Activated naive CD4-positive, alpha-beta T cell treated with anti-CD3 and anti-CD28 coated beads for 36 hours (primary cell): Measurements from ENCODE around the gene TTC14. TPM values are rescaled to one million over a fixed set of nuclear protein-coding genes. Genes with fewer than 3 reads are reported as not detected.
"Not testable (repeated sequence)": the region's sequence is repeated elsewhere in the genome, so short reads cannot be mapped to it uniquely, and the experiment has no call there.

Experiments
- CTCF ChIA-PET: fragments of 350-600 bp; sonication (Branson Sonifier 250); formaldehyde crosslinking; loops from one replicate; lab custom pipeline; 2021; ENCODE audit warnings: antibody characterized with exemption; lab: Charles Lee
- DNase-seq: peaks from one replicate; pipeline ENCODE4 v3.0.0-alpha.2; 2020
- H3K27ac Mint-ChIP-seq: one replicate; pipeline ENCODE4 v1.8.0; 2021; ENCODE audit warnings: mild to moderate bottlenecking, mixed read lengths
- H3K27me3 Mint-ChIP-seq: one replicate; pipeline ENCODE4 v1.8.0; 2021; ENCODE audit warnings: low read depth, mixed read lengths
- H3K36me3 Mint-ChIP-seq: one replicate; pipeline ENCODE4 v1.8.0; 2021; ENCODE audit warnings: low read depth, mixed read lengths
- H3K4me1 Mint-ChIP-seq: one replicate; pipeline ENCODE4 v1.8.0; 2021; ENCODE audit warnings: low read depth, mixed read lengths
- H3K4me3 Mint-ChIP-seq: one replicate; pipeline ENCODE4 v1.8.0; 2021; ENCODE audit warnings: mild to moderate bottlenecking, moderate library complexity, mixed read lengths
- H3K9me3 Mint-ChIP-seq: one replicate; pipeline ENCODE4 v1.8.0; 2021; ENCODE audit warnings: mixed read lengths
- intact Hi-C: fragments of 100-400 bp; cut with micrococcal nuclease; formaldehyde crosslinking; loops from one replicate; pipeline ENCODE4 v1.15.1; 2023
- total RNA-seq, 2 experiments: library from RNA; stranded (reverse); gene quantifications; one replicate each; pipeline ENCODE4 v1.2.3, GENCODE V29; 2021

Gene TTC14, protein sequence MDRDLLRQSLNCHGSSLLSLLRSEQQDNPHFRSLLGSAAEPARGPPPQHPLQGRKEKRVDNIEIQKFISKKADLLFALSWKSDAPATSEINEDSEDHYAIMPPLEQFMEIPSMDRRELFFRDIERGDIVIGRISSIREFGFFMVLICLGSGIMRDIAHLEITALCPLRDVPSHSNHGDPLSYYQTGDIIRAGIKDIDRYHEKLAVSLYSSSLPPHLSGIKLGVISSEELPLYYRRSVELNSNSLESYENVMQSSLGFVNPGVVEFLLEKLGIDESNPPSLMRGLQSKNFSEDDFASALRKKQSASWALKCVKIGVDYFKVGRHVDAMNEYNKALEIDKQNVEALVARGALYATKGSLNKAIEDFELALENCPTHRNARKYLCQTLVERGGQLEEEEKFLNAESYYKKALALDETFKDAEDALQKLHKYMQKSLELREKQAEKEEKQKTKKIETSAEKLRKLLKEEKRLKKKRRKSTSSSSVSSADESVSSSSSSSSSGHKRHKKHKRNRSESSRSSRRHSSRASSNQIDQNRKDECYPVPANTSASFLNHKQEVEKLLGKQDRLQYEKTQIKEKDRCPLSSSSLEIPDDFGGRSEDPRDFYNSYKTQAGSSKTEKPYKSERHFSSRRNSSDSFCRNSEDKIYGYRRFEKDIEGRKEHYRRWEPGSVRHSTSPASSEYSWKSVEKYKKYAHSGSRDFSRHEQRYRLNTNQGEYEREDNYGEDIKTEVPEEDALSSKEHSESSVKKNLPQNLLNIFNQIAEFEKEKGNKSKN
- total RNA-seq: 10 to 100 TPM; 51.7 to 52.4 TPM

GRCh38 chr3:180601688-180602666, at the start of gene TTC14:
Gene TTC14 (plus strand): TSS chr3:180602163. CDS start chr3:180602262, 99 bp downstream.
- peaks cover 15% of the 10 kb centered on the region for H3K4me1 Mint-ChIP-seq
- H3K36me3 Mint-ChIP-seq: peaks cover 22% of the 10 kb centered on the region
- H3K9me3 Mint-ChIP-seq: no peaks in the 10 kb centered on the region
- H3K27ac Mint-ChIP-seq: peak within 1 kb of the TSS; percentile 91
- intact Hi-C loops: loop anchor here (1.0 to 10.0 kb wide), 13 partner anchors 22 to 1455 kb away; partner anchors contain the start of genes ACTL6A, CCDC39, DNAJC19 and FXR1
- H3K4me3 Mint-ChIP-seq: peak within 1 kb of the TSS; percentile 94
- peak; percentile 96 for DNase-seq
- CTCF ChIA-PET: interaction anchor here (0.6 kb wide), 2 partner anchors 18 to 62 kb away, joined by 3 to 4 read pairs; no protein-coding TSS in a partner anchor
- peaks cover 11% of the 10 kb centered on the region for H3K27me3 Mint-ChIP-seq

GRCh38 chr3:180563406-180563805, 38.6 kb upstream of the TTC14 start:
- Mint-ChIP-seq H3K9me3 (peaks cover 8% of the 10 kb centered on the region), H3K4me1 (no peaks in the 10 kb centered on the region), H3K27me3 (peaks cover 1% of the 10 kb centered on the region), H3K27ac (no peak overlapping the region), H3K36me3 (no peaks in the 10 kb centered on the region), H3K4me3 (no peak overlapping the region)
- DNase-seq: no peak
- CTCF ChIA-PET: interaction anchor here (0.6 kb wide), 1 partner anchor 107 kb away, joined by 4 read pairs; no protein-coding TSS in a partner anchor
- intact Hi-C loops: no loop called here

DNA sequence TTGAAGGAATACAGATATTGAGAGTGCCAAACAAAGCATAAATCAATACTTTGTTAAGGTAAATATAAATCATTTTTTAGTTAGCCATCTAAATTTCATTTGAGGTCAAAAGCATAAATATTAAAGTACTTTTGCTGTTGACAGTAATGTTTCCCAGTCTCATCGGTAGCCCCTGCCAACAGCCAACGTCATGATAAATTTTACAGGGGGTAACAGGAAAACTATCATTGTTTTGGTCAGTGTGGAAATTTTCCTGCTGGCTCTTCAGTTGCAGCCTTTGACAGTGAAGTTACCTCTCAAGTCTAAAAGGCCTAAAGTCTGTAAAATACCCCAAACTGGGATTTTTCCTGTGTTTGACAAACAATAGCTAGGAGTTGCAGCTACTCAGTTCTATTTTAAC, 37.3 kb upstream of the TTC14 start:
- Mint-ChIP-seq H3K9me3 (peaks cover 2% of the 10 kb centered on the region), H3K4me3 (no peak overlapping the region), H3K27me3 (peaks cover 1% of the 10 kb centered on the region), H3K27ac (no peak overlapping the region), H3K36me3 (no peaks in the 10 kb centered on the region), H3K4me1 (no peaks in the 10 kb centered on the region)
- DNase-seq: no peak
- CTCF ChIA-PET: no interaction called here
- intact Hi-C loops: no loop called here

GRCh38 chr3:180570238-180570637, 31.7 kb upstream of the TTC14 start:
- no peak overlapping the region for H3K4me3 Mint-ChIP-seq
- no peaks in the 10 kb centered on the region for H3K36me3 Mint-ChIP-seq
- intact Hi-C loops: no loop called here
- no peak for DNase-seq
- CTCF ChIA-PET: no interaction called here
- H3K9me3 Mint-ChIP-seq: no peaks in the 10 kb centered on the region
- peaks cover 5% of the 10 kb centered on the region for H3K27me3 Mint-ChIP-seq
- H3K4me1 Mint-ChIP-seq: no peaks in the 10 kb centered on the region
- no peak overlapping the region for H3K27ac Mint-ChIP-seq

DNA sequence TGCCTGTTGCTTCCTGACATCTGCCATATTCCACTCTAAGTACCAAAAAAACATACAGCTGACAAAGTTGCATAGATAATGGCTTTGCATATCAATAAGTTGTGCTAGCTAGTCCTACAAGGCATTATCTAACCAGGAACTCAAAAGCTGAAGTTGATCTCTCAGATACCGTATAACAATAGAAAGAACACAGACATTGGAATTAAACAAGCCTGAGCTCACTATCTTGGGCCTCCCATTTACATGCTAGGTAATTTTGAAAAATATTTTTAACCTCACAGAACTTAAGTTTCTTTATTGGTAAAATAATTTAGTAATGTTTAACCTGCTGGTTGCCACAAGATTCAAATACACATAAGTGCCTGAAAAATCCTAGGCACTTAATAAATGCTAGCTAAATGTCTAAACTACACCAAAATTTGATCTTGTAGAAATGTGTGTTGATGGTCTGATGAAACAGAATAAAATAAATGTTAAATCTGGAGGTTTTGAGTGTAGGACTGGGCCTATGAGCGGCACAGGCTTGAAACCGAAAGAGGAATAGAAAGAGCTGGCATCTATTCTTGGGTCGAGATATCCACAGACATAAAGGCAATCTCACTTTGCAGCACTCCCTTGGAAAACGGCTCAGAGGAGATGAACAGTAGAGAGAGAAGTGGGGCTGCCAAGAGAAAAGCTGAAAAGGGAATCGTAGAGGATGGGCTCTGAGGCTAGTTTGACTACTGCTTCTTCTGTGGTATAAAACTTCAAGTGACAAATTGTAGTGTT, 29.9 kb upstream of the TTC14 start:
- H3K36me3 Mint-ChIP-seq: no peaks in the 10 kb centered on the region
- no peak overlapping the region for H3K27ac Mint-ChIP-seq
- peaks cover 5% of the 10 kb centered on the region for H3K27me3 Mint-ChIP-seq
- no peak for DNase-seq
- CTCF ChIA-PET: no interaction called here
- H3K4me1 Mint-ChIP-seq: no peaks in the 10 kb centered on the region
- no peaks in the 10 kb centered on the region for H3K9me3 Mint-ChIP-seq
- H3K4me3 Mint-ChIP-seq: no peak overlapping the region
- intact Hi-C loops: no loop called here

GRCh38 chr3:180575571-180575970, 26.4 kb upstream of the TTC14 start:
- Mint-ChIP-seq H3K36me3 (no peaks in the 10 kb centered on the region), H3K27ac (no peak overlapping the region), H3K4me3 (no peak overlapping the region), H3K9me3 (no peaks in the 10 kb centered on the region), H3K4me1 (no peaks in the 10 kb centered on the region), H3K27me3 (peaks cover 2% of the 10 kb centered on the region)
- intact Hi-C loops: no loop called here
- CTCF ChIA-PET: no interaction called here
- no peak for DNase-seq

GRCh38 chr3:180580934-180581333, 21.0 kb upstream of the TTC14 start:
- Mint-ChIP-seq H3K27ac (no peak overlapping the region), H3K36me3 (no peaks in the 10 kb centered on the region), H3K4me1 (no peaks in the 10 kb centered on the region), H3K4me3 (no peak overlapping the region), H3K9me3 (no peaks in the 10 kb centered on the region), H3K27me3 (peaks cover 24% of the 10 kb centered on the region)
- DNase-seq: no peak
- intact Hi-C loops: no loop called here
- CTCF ChIA-PET: no interaction called here

- no peaks in the 10 kb centered on the region for H3K9me3 Mint-ChIP-seq
- no peak overlapping the region for H3K4me3 Mint-ChIP-seq
- H3K27me3 Mint-ChIP-seq: peaks cover 37% of the 10 kb centered on the region
- no peaks in the 10 kb centered on the region for H3K36me3 Mint-ChIP-seq
- intact Hi-C loops: no loop called here
- H3K27ac Mint-ChIP-seq: no peak overlapping the region
- CTCF ChIA-PET: no interaction called here
- no peak for DNase-seq
- H3K4me1 Mint-ChIP-seq: no peaks in the 10 kb centered on the region
Observed at GRCh38 chr3:180590396-180590795, 11.6 kb upstream of the TTC14 start.

DNA sequence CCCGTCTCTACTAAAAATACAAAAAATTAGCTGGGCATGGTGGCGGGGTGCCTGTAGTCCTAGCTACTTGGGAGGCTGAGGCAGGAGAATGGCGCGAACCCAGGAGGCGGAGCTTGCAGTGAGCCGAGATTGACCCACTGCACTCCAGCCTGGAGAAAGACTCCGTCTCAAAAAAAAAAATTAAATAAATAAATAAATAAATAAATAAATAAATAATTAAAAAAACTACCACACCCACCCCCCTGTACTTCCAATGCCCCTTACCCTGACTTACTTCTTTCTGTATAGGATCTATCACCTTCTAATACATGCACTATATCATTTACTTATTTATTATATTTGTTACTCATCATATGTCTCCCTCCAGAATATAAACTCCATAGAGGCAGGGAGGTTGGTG, 8.3 kb upstream of the TTC14 start:
- CTCF ChIA-PET, H3K4me1 Mint-ChIP-seq, H3K4me3 Mint-ChIP-seq, H3K36me3 Mint-ChIP-seq, H3K9me3 Mint-ChIP-seq, intact Hi-C loops, DNase-seq, H3K27ac Mint-ChIP-seq: not testable (repeated sequence)
- H3K27me3 Mint-ChIP-seq: peaks cover 31% of the 10 kb centered on the region

DNA sequence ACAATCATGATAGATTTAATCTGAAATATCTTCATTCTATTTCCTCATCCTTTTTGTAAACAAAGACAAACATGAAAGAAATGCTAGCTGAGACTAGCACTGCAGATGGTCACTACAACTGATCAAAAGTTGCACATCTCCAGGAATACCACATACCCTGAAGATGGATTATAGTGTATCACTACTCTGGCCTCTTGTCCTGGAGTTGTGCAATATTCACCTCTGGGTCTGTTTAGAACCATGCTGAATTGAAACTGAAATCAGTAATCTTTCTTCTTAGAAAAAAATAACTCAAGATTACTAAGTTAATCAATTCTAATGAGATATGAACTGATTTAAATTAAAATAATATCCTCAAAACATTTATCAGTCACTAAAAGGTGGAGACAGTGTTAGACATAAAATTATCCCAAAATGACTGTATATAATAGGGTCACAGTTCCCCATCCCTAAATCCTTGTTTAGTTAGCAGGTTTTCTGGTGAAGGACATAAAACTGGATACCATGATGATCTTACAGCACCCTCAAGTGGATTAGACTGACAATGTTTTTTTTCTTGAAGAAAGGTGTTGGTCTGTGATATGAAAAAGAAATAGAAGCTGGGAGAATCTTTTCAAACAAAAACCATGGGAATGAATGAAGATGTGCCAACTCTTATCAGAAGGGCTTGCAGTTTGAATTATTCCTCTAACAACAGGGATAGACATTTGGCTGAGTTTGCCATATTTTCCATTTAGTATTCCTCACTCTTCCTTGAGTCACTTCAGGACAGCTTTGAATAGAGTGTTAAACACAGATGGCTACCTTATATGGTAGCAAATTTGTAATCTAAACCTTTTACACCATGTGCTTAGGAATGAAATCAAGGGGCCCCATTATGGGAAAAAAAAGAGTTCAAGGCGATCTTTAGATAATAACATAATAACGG, 7.1 kb upstream of the TTC14 start:
- H3K27me3 Mint-ChIP-seq: peaks cover 36% of the 10 kb centered on the region
- H3K4me1 Mint-ChIP-seq: no peaks in the 10 kb centered on the region
- intact Hi-C loops: loop anchor here (1.0 kb wide), 1 partner anchor 666 kb away; no protein-coding TSS in a partner anchor
- no peaks in the 10 kb centered on the region for H3K9me3 Mint-ChIP-seq
- H3K4me3 Mint-ChIP-seq: no peak overlapping the region
- DNase-seq: no peak
- H3K36me3 Mint-ChIP-seq: no peaks in the 10 kb centered on the region
- CTCF ChIA-PET: no interaction called here
- no peak overlapping the region for H3K27ac Mint-ChIP-seq
